Measurements from ENCODE around the gene RUNX3.

GRCh38 chr1:24915816-24916602 is 14.1 kb downstream of the RUNX3 start:
- TF ChIP-seq, protein P1, sequence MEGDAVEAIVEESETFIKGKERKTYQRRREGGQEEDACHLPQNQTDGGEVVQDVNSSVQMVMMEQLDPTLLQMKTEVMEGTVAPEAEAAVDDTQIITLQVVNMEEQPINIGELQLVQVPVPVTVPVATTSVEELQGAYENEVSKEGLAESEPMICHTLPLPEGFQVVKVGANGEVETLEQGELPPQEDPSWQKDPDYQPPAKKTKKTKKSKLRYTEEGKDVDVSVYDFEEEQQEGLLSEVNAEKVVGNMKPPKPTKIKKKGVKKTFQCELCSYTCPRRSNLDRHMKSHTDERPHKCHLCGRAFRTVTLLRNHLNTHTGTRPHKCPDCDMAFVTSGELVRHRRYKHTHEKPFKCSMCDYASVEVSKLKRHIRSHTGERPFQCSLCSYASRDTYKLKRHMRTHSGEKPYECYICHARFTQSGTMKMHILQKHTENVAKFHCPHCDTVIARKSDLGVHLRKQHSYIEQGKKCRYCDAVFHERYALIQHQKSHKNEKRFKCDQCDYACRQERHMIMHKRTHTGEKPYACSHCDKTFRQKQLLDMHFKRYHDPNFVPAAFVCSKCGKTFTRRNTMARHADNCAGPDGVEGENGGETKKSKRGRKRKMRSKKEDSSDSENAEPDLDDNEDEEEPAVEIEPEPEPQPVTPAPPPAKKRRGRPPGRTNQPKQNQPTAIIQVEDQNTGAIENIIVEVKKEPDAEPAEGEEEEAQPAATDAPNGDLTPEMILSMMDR (IDR thresholded peaks at IDR 0.05), result no peak
- TF ChIP-seq POLR2A (IDR thresholded peaks at IDR 0.05), result no peak

All from thyroid gland (tissue), 4 donors.